OCI-LY7 (cell line): Measurements from ENCODE around the gene ARAP1. TPM values are rescaled to one million over a fixed set of nuclear protein-coding genes. Genes with fewer than 3 reads are reported as not detected.

Experiments
- BruUV-seq: library from RNA; stranded (reverse); fragments of 400-500 nt; replicated peaks from 2 replicates; lab custom pipeline; 2021; lab: Mats Ljungman, UMichigan
- CTCF ChIA-PET: fragments of 300-600 bp; sonication (Branson Sonifier 250); formaldehyde crosslinking; loops from one replicate; lab custom pipeline; 2022; ENCODE audit warnings: antibody characterized with exemption; ENCODE audit not compliant: unreplicated experiment; lab: Charles Lee
- POLR2A ChIA-PET: fragments of 300-600 bp; sonication (Branson Sonifier 250); formaldehyde crosslinking; loops from one replicate; lab custom pipeline; 2022; ENCODE audit warnings: antibody characterized with exemption; lab: Charles Lee
- DNase-seq: peaks from one replicate; pipeline ENCODE4 v3.0.0-alpha.2; 2015; ENCODE audit warnings: low spot score
- H2AFZ ChIP-seq: fragments of 200-600 bp; sonication (generic), shearing (Covaris generic); 2 replicates; pipeline ENCODE4 v1.6.1; 2014; ENCODE audit warnings: mild to moderate bottlenecking, antibody characterized with exemption, low read length, moderate library complexity
- H3K27ac ChIP-seq: fragments of 200-600 bp; sonication (generic); 2 replicates; pipeline ENCODE4 v1.5.1; 2014; ENCODE audit warnings: mixed run types, low read depth, mild to moderate bottlenecking, moderate library complexity, low read length, inconsistent platforms; ENCODE audit not compliant: poor library complexity, severe bottlenecking
- H3K36me3 ChIP-seq: fragments of 200-600 bp; sonication (generic); 2 replicates; pipeline ENCODE4 v1.6.1; 2014; ENCODE audit warnings: mild to moderate bottlenecking, antibody characterized with exemption, low read length, moderate library complexity, mixed read lengths; ENCODE audit not compliant: insufficient read depth
- H3K4me1 ChIP-seq: fragments of 200-600 bp; sonication (generic); 2 replicates; pipeline ENCODE4 v1.5.1; 2014; ENCODE audit warnings: mild to moderate bottlenecking, low read length; ENCODE audit not compliant: insufficient read depth, poor library complexity, severe bottlenecking
- H3K4me2 ChIP-seq: fragments of 200-600 bp; sonication (generic); 2 replicates; pipeline ENCODE4 v1.6.1; 2014; ENCODE audit warnings: mild to moderate bottlenecking, low read length
- H3K4me3 ChIP-seq: fragments of 200-600 bp; sonication (generic); 2 replicates; pipeline ENCODE4 v1.5.1; 2014; ENCODE audit warnings: mild to moderate bottlenecking, low read depth, low read length; ENCODE audit not compliant: poor library complexity, severe bottlenecking
- H3K79me2 ChIP-seq: fragments of 200-600 bp; sonication (generic); 2 replicates; pipeline ENCODE4 v1.6.1; 2016; ENCODE audit warnings: low read depth, mild to moderate bottlenecking, low read length, moderate library complexity, mixed read lengths; ENCODE audit not compliant: insufficient read depth
- H3K9me2 ChIP-seq: fragments of 200-600 bp; sonication (generic); 2 replicates; pipeline ENCODE4 v1.6.1; 2016; ENCODE audit warnings: mild to moderate bottlenecking, low read length, mixed read lengths; ENCODE audit not compliant: insufficient read depth
- H3K9me3 ChIP-seq: fragments of 200-600 bp; sonication (generic); 2 replicates; pipeline ENCODE4 v1.6.1; 2014; ENCODE audit warnings: mild to moderate bottlenecking, mixed run types, low read length, mixed read lengths
- H4K20me1 ChIP-seq: fragments of 200-600 bp; sonication (generic); 2 replicates; pipeline ENCODE4 v1.6.1; 2014; ENCODE audit warnings: mild to moderate bottlenecking, antibody characterized with exemption, low read length, moderate library complexity, mixed read lengths; ENCODE audit not compliant: insufficient read depth
- EZH2phosphoT487 ChIP-seq: fragments of 200-600 bp; sonication (generic); IDR thresholded peaks from 2 replicates; pipeline ENCODE4 v1.6.1; 2018; ENCODE audit warnings: low read depth, borderline replicate concordance, mild to moderate bottlenecking, mixed run types, antibody characterized with exemption, low read length, moderate library complexity, mixed read lengths
- intact Hi-C: fragments of 100-400 bp; cut with micrococcal nuclease; formaldehyde crosslinking; loops from one replicate; pipeline ENCODE4 v1.10.0; 2022; ENCODE audit not compliant: unreplicated experiment
- total RNA-seq, 2 experiments: library from RNA; depleted of rRNA in 1 of 2; stranded (reverse); fragments of >200 nt in 1 of 2; shearing (Covaris generic) in 1 of 2; gene quantifications; 2 replicates each; pipeline ENCODE4 v1.2.3, GENCODE V29; 2014 to 2022
- TF ChIP-seq, protein P1 (sequence below): fragments of 200-600 bp; sonication (generic); conservative IDR thresholded peaks from 2 replicates; pipeline ENCODE4 v1.5.1; 2014; ENCODE audit warnings: mild to moderate bottlenecking, antibody characterized with exemption, low read length, moderate library complexity, mixed read lengths

The ARAP1 gene
- total RNA-seq, 2 experiments from 2014 or later: 65.6 to 106 TPM

DNA sequence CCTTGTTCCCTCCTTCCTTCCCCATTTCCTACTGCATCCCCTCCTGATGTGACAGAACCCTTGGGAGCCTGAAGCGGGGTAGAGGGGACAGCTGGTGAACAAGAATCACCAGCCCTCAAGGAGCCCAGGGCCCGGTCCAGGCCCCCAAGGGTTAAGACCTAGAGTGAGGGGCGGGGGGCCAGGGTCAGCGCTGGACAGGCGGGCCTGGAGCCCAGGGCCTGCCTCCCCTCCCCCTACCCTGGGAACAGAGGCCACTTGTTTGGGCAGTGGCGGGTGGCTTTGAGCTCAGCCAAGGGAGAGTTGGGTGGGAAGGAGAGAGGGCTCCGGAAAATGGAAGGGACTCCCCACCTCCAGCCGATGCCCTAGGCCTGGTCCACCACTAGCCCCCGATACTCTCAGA, 2.1 kb downstream of the ARAP1 start:
- TF ChIP-seq, protein P1, sequence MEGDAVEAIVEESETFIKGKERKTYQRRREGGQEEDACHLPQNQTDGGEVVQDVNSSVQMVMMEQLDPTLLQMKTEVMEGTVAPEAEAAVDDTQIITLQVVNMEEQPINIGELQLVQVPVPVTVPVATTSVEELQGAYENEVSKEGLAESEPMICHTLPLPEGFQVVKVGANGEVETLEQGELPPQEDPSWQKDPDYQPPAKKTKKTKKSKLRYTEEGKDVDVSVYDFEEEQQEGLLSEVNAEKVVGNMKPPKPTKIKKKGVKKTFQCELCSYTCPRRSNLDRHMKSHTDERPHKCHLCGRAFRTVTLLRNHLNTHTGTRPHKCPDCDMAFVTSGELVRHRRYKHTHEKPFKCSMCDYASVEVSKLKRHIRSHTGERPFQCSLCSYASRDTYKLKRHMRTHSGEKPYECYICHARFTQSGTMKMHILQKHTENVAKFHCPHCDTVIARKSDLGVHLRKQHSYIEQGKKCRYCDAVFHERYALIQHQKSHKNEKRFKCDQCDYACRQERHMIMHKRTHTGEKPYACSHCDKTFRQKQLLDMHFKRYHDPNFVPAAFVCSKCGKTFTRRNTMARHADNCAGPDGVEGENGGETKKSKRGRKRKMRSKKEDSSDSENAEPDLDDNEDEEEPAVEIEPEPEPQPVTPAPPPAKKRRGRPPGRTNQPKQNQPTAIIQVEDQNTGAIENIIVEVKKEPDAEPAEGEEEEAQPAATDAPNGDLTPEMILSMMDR: no peak
- no peak for TF ChIP-seq EZH2phosphoT487
- Histone ChIP-seq H2AFZ (no peak overlapping the region), H3K9me2 (no peaks in the 10 kb centered on the region), H3K27ac (no peak overlapping the region), H3K79me2 (peaks cover 8% of the 10 kb centered on the region; the same call in 1 of the 2 replicates), H3K36me3 (no peaks in the 10 kb centered on the region), H4K20me1 (no peaks in the 10 kb centered on the region), H3K9me3 (no peaks in the 10 kb centered on the region), H3K4me1 (peaks cover 25% of the 10 kb centered on the region), H3K4me3 (no peak overlapping the region), H3K4me2 (no peak overlapping the region)
- no peak for DNase-seq
- intact Hi-C loops: no loop called here
- ChIA-PET POLR2A (interaction anchor here (0.9 kb wide), 1 partner anchor 29 kb away, joined by 3 read pairs; no protein-coding TSS in a partner anchor), CTCF (no interaction called here)
- no TSS peak for BruUV-seq

DNA sequence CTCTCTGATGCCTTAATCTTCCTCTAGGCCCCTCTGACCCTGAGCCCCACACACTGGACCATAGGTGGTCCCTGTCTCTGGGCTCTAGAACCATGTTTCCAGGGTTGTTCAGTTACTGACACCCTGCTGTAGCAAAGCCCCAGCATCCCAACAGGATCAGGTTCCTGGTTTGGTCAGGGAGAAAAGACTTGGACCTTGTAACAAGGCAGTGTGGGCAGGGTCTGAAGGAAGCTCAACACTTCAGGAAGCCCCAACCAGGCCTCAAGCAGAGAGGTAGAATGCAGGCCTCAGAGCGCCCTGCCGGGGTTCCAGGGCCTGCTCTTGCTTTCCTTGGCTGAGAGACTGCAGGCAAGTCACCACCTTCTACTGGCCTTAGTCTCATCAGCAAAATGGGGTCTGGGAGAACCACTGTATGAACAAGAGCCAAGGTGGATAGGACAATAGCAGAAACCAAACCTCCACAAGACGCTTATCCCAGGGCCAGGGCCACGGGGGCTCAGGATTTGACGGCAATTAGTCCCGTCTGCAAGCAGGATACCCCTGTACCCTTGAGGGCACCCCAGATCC, 4.8 kb downstream of the ARAP1 start:
- H3K9me2 ChIP-seq: no peaks in the 10 kb centered on the region
- peaks cover 42% of the 10 kb centered on the region for H3K4me1 ChIP-seq
- no peak overlapping the region for H3K4me3 ChIP-seq
- peaks cover 8% of the 10 kb centered on the region; the same call in 1 of the 2 replicates for H3K79me2 ChIP-seq
- BruUV-seq: no TSS peak
- no peak overlapping the region for H3K27ac ChIP-seq
- ChIA-PET CTCF (interaction anchor here (1.4 kb wide), 1 partner anchor 47 kb away, joined by 6 read pairs; the partner anchor contains the start of gene STARD10), POLR2A (no interaction called here)
- no peaks in the 10 kb centered on the region for H4K20me1 ChIP-seq
- no peak overlapping the region for H2AFZ ChIP-seq
- no peaks in the 10 kb centered on the region; the same call in 1 of the 2 replicates for H3K36me3 ChIP-seq
- no peak for DNase-seq
- intact Hi-C loops: no loop called here
- TF ChIP-seq EZH2phosphoT487: no peak
- TF ChIP-seq, protein P1: no peak
- no peaks in the 10 kb centered on the region for H3K9me3 ChIP-seq
- no peak overlapping the region for H3K4me2 ChIP-seq

DNA sequence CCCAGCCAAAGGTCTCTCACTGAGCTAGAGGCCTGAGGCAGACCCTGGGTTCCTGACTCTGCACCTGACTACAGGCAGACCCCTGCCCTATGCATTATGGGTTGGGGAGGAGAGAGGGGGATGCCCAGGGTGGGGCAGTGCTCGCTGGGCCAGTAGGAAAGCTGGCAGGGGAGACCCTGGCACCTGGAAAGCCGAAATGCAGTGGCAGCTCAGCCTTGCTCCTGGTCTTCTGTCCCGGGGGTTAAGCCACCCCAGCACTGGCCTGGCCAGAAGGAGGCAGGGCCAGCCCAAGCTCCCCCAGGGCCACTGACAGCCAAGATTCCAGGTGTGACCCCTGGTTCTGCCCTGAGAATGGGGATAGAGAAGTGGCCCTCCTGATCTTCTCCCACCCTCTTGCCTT, 5.4 kb downstream of the ARAP1 start:
- Histone ChIP-seq H3K36me3 (no peaks in the 10 kb centered on the region; the same call in 1 of the 2 replicates), H4K20me1 (no peaks in the 10 kb centered on the region), H3K4me2 (no peak overlapping the region), H3K9me2 (no peaks in the 10 kb centered on the region), H3K9me3 (no peaks in the 10 kb centered on the region), H3K4me1 (peaks cover 47% of the 10 kb centered on the region), H2AFZ (no peak overlapping the region), H3K4me3 (no peak overlapping the region), H3K79me2 (peaks cover 8% of the 10 kb centered on the region; the same call in 1 of the 2 replicates), H3K27ac (no peak overlapping the region)
- POLR2A ChIA-PET: no interaction called here
- no peak for DNase-seq
- intact Hi-C loops: no loop called here
- BruUV-seq: no TSS peak
- no peak for TF ChIP-seq EZH2phosphoT487
- TF ChIP-seq, protein P1: no peak
- CTCF ChIA-PET: interaction anchor here (1.4 kb wide), 1 partner anchor 47 kb away, joined by 6 read pairs; the partner anchor contains the start of gene STARD10
